Measurements from ENCODE around the gene TRIM46.

- TF ChIP-seq EZH2 (IDR thresholded peaks at IDR 0.05; ENCODE audit: low read length) (no peak), CTCF (optimal IDR thresholded peaks at IDR 0.05 in 1 of 3, IDR thresholded peaks at IDR 0.05 in 1 of 3, conservative IDR thresholded peaks at IDR 0.05 in 1 of 3; ENCODE audit: extremely low read depth in 1 of 3, insufficient read depth in 2 of 3, low read length in 3 of 3) (no peak)
Observed at GRCh38 chr1:155185783-155186066, 12.1 kb downstream of the TRIM46 start.

Data from keratinocyte (primary cell).